H9 (cell line): Measurements from ENCODE around the gene THSD7B. TPM values are rescaled to one million over a fixed set of nuclear protein-coding genes. Genes with fewer than 3 reads are reported as not detected.

Experiments
- DNase-seq: peaks from one replicate; pipeline ENCODE4 v3.0.0-alpha.2; 2017
- H2AFZ ChIP-seq: one replicate; pipeline ENCODE4 v1.6.1; 2013; ENCODE audit warnings: mild to moderate bottlenecking, low read length, control low read depth, moderate library complexity
- H2AK5ac ChIP-seq: 2 replicates; pipeline ENCODE4 v1.6.1; 2013; ENCODE audit warnings: low read length, control low read depth, mixed read lengths; ENCODE audit not compliant: insufficient read length
- H2BK120ac ChIP-seq: one replicate; pipeline ENCODE4 v1.6.1; 2013; ENCODE audit warnings: low read depth, mild to moderate bottlenecking, low read length, control low read depth, inconsistent platforms; ENCODE audit not compliant: poor library complexity, severe bottlenecking
- H2BK12ac ChIP-seq: 2 replicates; pipeline ENCODE4 v1.6.1; 2013; ENCODE audit warnings: low read length, control low read depth, mixed read lengths, low read depth; ENCODE audit not compliant: insufficient read length
- H2BK15ac ChIP-seq: 2 replicates; pipeline ENCODE4 v1.6.1; 2013; ENCODE audit warnings: low read depth, low read length, control low read depth
- H2BK20ac ChIP-seq: one replicate; pipeline ENCODE4 v1.6.1; 2013; ENCODE audit warnings: low read depth, mild to moderate bottlenecking, low read length, control low read depth, inconsistent platforms; ENCODE audit not compliant: poor library complexity, severe bottlenecking
- H2BK5ac ChIP-seq: 2 replicates; pipeline ENCODE4 v1.6.1; 2013; ENCODE audit warnings: low read length, control low read depth, mixed read lengths; ENCODE audit not compliant: insufficient read length
- H3K14ac ChIP-seq: 2 replicates; pipeline ENCODE4 v1.6.1; 2013; ENCODE audit warnings: low read length, control low read depth; ENCODE audit not compliant: insufficient read depth
- H3K18ac ChIP-seq: 2 replicates; pipeline ENCODE4 v1.6.1; 2013; ENCODE audit warnings: low read depth, mild to moderate bottlenecking, mixed read lengths, low read length, control low read depth; ENCODE audit not compliant: insufficient read length
- H3K23ac ChIP-seq: 2 replicates; pipeline ENCODE4 v1.6.1; 2013; ENCODE audit warnings: low read length, control low read depth, mixed read lengths, low read depth; ENCODE audit not compliant: insufficient read length
- H3K23me2 ChIP-seq: 2 replicates; pipeline ENCODE4 v1.6.1; 2013; ENCODE audit warnings: low read depth, mild to moderate bottlenecking, mixed read lengths, low read length, control low read depth; ENCODE audit not compliant: insufficient read length, poor library complexity, severe bottlenecking
- H3K27ac ChIP-seq: 2 replicates; pipeline ENCODE4 v1.5.1; 2013; ENCODE audit warnings: low read length, control low read depth, mixed read lengths, low read depth; ENCODE audit not compliant: insufficient read length
- H3K27me3 ChIP-seq: 2 replicates; pipeline ENCODE4 v1.6.1; 2013; ENCODE audit warnings: low read length, control low read depth, inconsistent platforms; ENCODE audit not compliant: insufficient read depth
- H3K4ac ChIP-seq: 2 replicates; pipeline ENCODE4 v1.6.1; 2013; ENCODE audit warnings: low read depth, mild to moderate bottlenecking, control low read depth, inconsistent platforms, low read length, moderate library complexity
- H3K4me1 ChIP-seq: 2 replicates; pipeline ENCODE4 v1.6.1; 2013; ENCODE audit warnings: low read length, control low read depth, inconsistent platforms; ENCODE audit not compliant: insufficient read depth
- H3K4me2 ChIP-seq: 2 replicates; pipeline ENCODE4 v1.6.1; 2013; ENCODE audit warnings: low read length, control low read depth, mixed read lengths; ENCODE audit not compliant: insufficient read length, insufficient read depth
- H3K56ac ChIP-seq: 2 replicates; pipeline ENCODE4 v1.6.1; 2013; ENCODE audit warnings: low read depth, mild to moderate bottlenecking, mixed read lengths, low read length, control low read depth; ENCODE audit not compliant: insufficient read length
- H3K79me1 ChIP-seq: 2 replicates; pipeline ENCODE4 v1.6.1; 2013; ENCODE audit warnings: low read depth, mild to moderate bottlenecking, moderate library complexity, low read length, control low read depth, inconsistent platforms; ENCODE audit not compliant: insufficient read depth, poor library complexity, severe bottlenecking
- H3K79me2 ChIP-seq: 2 replicates; pipeline ENCODE4 v1.6.1; 2013; ENCODE audit warnings: low read length, control low read depth, inconsistent platforms; ENCODE audit not compliant: insufficient read depth
- H3K9ac ChIP-seq: 2 replicates; pipeline ENCODE4 v1.6.1; 2013; ENCODE audit warnings: low read length, control low read depth, mixed read lengths; ENCODE audit not compliant: insufficient read length; ENCODE audit errors: extremely low read depth
- H3K9me3 ChIP-seq: one replicate; pipeline ENCODE4 v1.6.1; 2013; ENCODE audit warnings: low read depth, low read length, inconsistent platforms; ENCODE audit not compliant: control insufficient read depth
- H3T11ph ChIP-seq: one replicate; pipeline ENCODE4 v1.6.1; 2013; ENCODE audit warnings: mild to moderate bottlenecking, low read length, control low read depth, inconsistent platforms
- H4K20me1 ChIP-seq: one replicate; pipeline ENCODE4 v1.6.1; 2013; ENCODE audit not compliant: control insufficient read depth, insufficient read length, insufficient read depth
- H4K5ac ChIP-seq: 2 replicates; pipeline ENCODE4 v1.6.1; 2013; ENCODE audit warnings: low read depth, mild to moderate bottlenecking, mixed read lengths, low read length, control low read depth; ENCODE audit not compliant: insufficient read length
- H4K8ac ChIP-seq: replicated peaks from 2 replicates; pipeline ENCODE4 v1.6.1; 2013; ENCODE audit warnings: low read length, control low read depth, mixed read lengths, low read depth; ENCODE audit not compliant: insufficient read length
- H4K91ac ChIP-seq: 2 replicates; pipeline ENCODE4 v1.6.1; 2013; ENCODE audit warnings: low read depth, mild to moderate bottlenecking, moderate library complexity, mixed read lengths, low read length, control low read depth; ENCODE audit not compliant: insufficient read length
- H3K27ac Mint-ChIP-seq, 3 experiments: 2 replicates in 2 of 3; 3 replicates in 1 of 3; pipeline ENCODE4 v1.8.0; 2020 to 2021; ENCODE audit warnings: mixed read lengths in 3 of 3, mild to moderate bottlenecking in 1 of 3, moderate library complexity in 1 of 3
- H3K27me3 Mint-ChIP-seq: 2 replicates; pipeline ENCODE4 v1.8.0; 2021; ENCODE audit warnings: low read depth, mild to moderate bottlenecking, moderate library complexity, mixed read lengths
- H3K36me3 Mint-ChIP-seq, 3 experiments: 2 replicates in 2 of 3; 3 replicates in 1 of 3; pipeline ENCODE4 v1.8.0; 2020 to 2021; ENCODE audit warnings: low read depth in 3 of 3, mixed read lengths in 3 of 3; ENCODE audit not compliant: insufficient read depth in 1 of 3
- H3K4me1 Mint-ChIP-seq, 2 experiments: 2 replicates each; pipeline ENCODE4 v1.8.0; 2020; ENCODE audit warnings: mixed read lengths in 2 of 2
- H3K4me3 Mint-ChIP-seq, 2 experiments: 2 replicates in 1 of 2; 3 replicates in 1 of 2; pipeline ENCODE4 v1.8.0; 2020 to 2021; ENCODE audit warnings: mild to moderate bottlenecking in 2 of 2, mixed read lengths in 2 of 2, moderate library complexity in 1 of 2
- H3K9me3 Mint-ChIP-seq, 2 experiments: 2 replicates in 1 of 2; 3 replicates in 1 of 2; pipeline ENCODE4 v1.8.0; 2020; ENCODE audit warnings: mild to moderate bottlenecking in 2 of 2, mixed read lengths in 2 of 2, moderate library complexity in 1 of 2
- CTCF ChIP-seq: fragments of 200-600 bp; sonication (generic); conservative IDR thresholded peaks from 3 replicates; pipeline ENCODE4 v1.8.0; 2021; ENCODE audit warnings: antibody characterized with exemption, mild to moderate bottlenecking
- WGBS: extraction: QIAGEN DNeasy Blood & Tissue Kit; methylation state at CpG from one replicate; pipeline ENCODE4 v1.1.7; 2013; ENCODE audit warnings: missing lambda C conversion rate, low lambda C conversion rate, mixed read lengths; ENCODE audit not compliant: insufficient read length; ENCODE audit errors: extremely low coverage; 5-methylcytosine and 5-hydroxymethylcytosine counted together
- total RNA-seq: library from RNA; stranded (reverse); gene quantifications from 2 replicates; pipeline ENCODE4 v1.2.1, GENCODE V29; 2021

THSD7B gene
- total RNA-seq, 1 experiment from 2014 or later = 0.85 TPM

GRCh38 chr2:137367361-137367760 is 602.0 kb downstream of the THSD7B start:
- Histone ChIP-seq H4K8ac (no peak overlapping the region), H3K23ac (no peak overlapping the region), H4K91ac (no peak overlapping the region), H4K20me1 (no peaks in the 10 kb centered on the region), H3K4me2 (no peak overlapping the region), H4K5ac (no peak overlapping the region), H3K23me2 (no peaks in the 10 kb centered on the region), H2BK5ac (no peak overlapping the region), H3K4me1 (no peaks in the 10 kb centered on the region), H3K4ac (no peak overlapping the region), H2BK20ac (no peak overlapping the region), H2BK15ac (no peak overlapping the region), H3K56ac (no peak overlapping the region), H3K14ac (no peak overlapping the region), H2BK12ac (no peak overlapping the region), H3T11ph (no peak overlapping the region), H3K18ac (no peak overlapping the region), H3K79me1 (no peaks in the 10 kb centered on the region), H3K27me3 (no peaks in the 10 kb centered on the region), H2AK5ac (no peak overlapping the region), H3K27ac (no peak overlapping the region), H3K9ac (no peak overlapping the region), H2BK120ac (no peak overlapping the region), H3K9me3 (no peaks in the 10 kb centered on the region), H2AFZ (no peak overlapping the region), H3K79me2 (no peaks in the 10 kb centered on the region)
- Mint-ChIP-seq H3K36me3 (peaks cover 0 to 8% (median 3%) of the 10 kb centered on the region in 3 experiments; a peak in 3 of 7 replicates), H3K4me1 (no peaks in the 10 kb centered on the region; a peak in 1 of 4 replicates), H3K27ac (no peak overlapping the region), H3K4me3 (no peak overlapping the region), H3K27me3 (no peaks in the 10 kb centered on the region), H3K9me3 (peaks cover 10 to 16% of the 10 kb centered on the region in 2 experiments)
- no CpG with 5 or more reads among the region's 1 CpG for WGBS
- DNase-seq = no peak
- no peak for TF ChIP-seq CTCF
